Lower leg skin (tissue), 3 donors: ENCODE measurements around the gene MYADML2.

Source experiments
- POLR2A ChIP-seq, 2 donors: fragments of 450-650 bp; IDR thresholded peaks; one replicate each; pipeline ENCODE4 v1.6.1; 2016 to 2017; ENCODE audit warnings: antibody characterized with exemption in 2 of 2, mild to moderate bottlenecking in 1 of 2, moderate library complexity in 1 of 2
- TF ChIP-seq, protein P1 (sequence below), 3 donors: fragments of 450-650 bp; IDR thresholded peaks; one replicate each; pipeline ENCODE4 v1.5.1; 2016; ENCODE audit warnings: antibody characterized with exemption in 3 of 3, mild to moderate bottlenecking in 3 of 3, moderate library complexity in 2 of 3

DNA sequence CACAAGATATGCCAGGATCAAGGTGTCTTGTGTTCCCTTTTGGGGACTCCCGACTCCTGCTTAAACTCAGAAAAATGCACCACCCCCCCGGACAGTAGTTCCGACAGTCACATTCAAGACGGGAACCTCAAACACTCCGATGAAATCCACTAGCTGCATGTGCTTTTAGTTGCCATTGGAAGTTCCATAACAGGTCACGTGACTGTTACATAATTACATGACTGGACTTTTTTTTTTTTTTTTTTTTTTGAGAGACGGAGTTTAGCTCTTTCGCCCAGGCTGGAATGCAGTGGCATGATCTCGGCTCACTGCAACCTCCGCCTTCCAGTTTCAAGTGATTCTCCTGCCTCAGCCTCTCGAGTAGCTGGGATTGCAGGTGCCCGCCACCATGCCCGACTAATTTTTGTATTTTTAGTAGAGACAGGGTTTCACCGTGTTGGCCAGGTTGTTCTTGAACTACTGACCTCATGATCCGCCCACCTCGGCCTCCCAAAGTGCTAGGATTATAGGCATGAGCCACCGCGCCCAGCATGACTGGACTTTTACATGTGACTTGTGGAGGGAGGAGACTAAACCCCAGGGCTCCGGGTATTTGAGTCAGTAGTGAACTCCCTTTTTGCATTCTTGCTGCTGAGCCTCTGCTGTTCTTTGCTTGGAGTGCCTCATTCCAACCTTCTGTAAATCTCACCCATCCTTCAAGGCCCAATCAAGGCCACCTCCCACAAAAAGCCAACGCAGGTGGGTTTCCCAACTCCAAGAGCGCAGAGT, 30.6 kb downstream of the MYADML2 start:
- TF ChIP-seq, protein P1, sequence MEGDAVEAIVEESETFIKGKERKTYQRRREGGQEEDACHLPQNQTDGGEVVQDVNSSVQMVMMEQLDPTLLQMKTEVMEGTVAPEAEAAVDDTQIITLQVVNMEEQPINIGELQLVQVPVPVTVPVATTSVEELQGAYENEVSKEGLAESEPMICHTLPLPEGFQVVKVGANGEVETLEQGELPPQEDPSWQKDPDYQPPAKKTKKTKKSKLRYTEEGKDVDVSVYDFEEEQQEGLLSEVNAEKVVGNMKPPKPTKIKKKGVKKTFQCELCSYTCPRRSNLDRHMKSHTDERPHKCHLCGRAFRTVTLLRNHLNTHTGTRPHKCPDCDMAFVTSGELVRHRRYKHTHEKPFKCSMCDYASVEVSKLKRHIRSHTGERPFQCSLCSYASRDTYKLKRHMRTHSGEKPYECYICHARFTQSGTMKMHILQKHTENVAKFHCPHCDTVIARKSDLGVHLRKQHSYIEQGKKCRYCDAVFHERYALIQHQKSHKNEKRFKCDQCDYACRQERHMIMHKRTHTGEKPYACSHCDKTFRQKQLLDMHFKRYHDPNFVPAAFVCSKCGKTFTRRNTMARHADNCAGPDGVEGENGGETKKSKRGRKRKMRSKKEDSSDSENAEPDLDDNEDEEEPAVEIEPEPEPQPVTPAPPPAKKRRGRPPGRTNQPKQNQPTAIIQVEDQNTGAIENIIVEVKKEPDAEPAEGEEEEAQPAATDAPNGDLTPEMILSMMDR (IDR thresholded peaks at IDR 0.05): no peak
- no peak for TF ChIP-seq POLR2A (IDR thresholded peaks at IDR 0.05)
